Fibroblast of pulmonary artery (primary cell): ENCODE measurements around the gene PRICKLE2.

Experiments
- DNase-seq: peaks from one replicate; pipeline ENCODE4 v3.0.0-alpha.2; 2010; ENCODE audit warnings: low read depth
- H3K4me3 ChIP-seq: replicated peaks from 2 replicates; pipeline ENCODE4 v1.5.1; 2011; ENCODE audit warnings: low read depth, mild to moderate bottlenecking, control low read depth, low read length, moderate library complexity
- TF ChIP-seq, protein P1 (sequence below): IDR thresholded peaks from 2 replicates; pipeline ENCODE4 v1.5.1; 2011; ENCODE audit warnings: mild to moderate bottlenecking, control low read depth, low read length, inconsistent platforms; ENCODE audit errors: missing control alignments

Gene PRICKLE2

DNA sequence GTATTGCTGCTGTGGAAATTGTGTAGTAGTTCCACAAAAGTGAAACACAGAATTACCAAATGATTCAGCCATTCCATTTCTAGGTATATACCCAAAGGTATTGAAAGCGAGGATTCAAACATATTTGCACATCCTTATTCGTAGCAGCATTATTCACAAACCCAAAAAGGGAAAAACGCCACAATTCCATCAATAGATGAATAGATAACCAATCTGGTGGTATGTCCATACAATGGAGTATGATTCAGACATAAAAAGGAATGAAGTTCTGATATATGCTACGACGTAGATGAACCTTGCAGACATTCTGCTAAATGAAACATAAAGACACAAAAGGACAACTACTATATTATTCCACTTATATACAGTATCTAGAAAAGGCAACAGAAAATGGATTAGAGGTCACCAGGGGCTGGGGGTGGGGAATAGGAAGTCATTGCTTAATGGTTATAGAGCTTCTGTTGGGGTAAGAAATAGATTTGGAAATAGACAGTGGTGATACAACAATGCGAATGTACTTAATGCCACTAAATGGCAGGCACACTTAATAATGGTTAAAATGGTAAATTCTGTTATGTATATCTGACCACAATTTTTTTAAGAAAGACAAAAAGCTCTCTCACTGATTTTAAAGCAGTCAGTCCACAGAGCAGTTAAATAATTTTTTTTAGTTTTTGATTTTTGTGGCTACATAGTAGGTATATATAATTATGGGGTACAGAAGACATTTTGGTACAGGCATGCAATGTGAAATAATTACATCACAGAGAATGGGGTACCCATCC lies 150.2 kb downstream of the PRICKLE2 start:
- H3K4me3 ChIP-seq, result no peak overlapping the region
- DNase-seq, result no peak
- TF ChIP-seq, protein P1, sequence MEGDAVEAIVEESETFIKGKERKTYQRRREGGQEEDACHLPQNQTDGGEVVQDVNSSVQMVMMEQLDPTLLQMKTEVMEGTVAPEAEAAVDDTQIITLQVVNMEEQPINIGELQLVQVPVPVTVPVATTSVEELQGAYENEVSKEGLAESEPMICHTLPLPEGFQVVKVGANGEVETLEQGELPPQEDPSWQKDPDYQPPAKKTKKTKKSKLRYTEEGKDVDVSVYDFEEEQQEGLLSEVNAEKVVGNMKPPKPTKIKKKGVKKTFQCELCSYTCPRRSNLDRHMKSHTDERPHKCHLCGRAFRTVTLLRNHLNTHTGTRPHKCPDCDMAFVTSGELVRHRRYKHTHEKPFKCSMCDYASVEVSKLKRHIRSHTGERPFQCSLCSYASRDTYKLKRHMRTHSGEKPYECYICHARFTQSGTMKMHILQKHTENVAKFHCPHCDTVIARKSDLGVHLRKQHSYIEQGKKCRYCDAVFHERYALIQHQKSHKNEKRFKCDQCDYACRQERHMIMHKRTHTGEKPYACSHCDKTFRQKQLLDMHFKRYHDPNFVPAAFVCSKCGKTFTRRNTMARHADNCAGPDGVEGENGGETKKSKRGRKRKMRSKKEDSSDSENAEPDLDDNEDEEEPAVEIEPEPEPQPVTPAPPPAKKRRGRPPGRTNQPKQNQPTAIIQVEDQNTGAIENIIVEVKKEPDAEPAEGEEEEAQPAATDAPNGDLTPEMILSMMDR, result no peak

DNA sequence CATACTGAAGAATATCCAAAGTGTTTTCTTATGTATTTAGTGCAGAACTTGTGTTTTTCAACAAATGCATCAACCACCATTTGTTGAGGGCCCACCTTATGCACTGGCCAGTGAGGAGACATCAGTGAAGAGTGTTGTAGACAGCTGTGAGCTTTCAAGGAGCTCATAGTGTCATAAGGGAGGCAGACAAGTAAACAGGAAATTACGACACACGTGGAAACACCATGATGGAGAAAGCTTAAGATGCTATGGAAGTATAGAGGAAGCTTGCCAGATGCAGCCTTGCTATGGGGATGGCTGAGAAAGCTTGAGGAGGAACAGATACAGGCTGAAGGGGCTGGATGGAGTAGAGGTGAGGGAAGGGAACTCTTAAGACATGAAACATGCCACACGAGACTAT lies 151.2 kb downstream of the PRICKLE2 start:
- peak; percentile 89 for DNase-seq
- H3K4me3 ChIP-seq, result no peak overlapping the region
- TF ChIP-seq, protein P1, result no peak

DNA sequence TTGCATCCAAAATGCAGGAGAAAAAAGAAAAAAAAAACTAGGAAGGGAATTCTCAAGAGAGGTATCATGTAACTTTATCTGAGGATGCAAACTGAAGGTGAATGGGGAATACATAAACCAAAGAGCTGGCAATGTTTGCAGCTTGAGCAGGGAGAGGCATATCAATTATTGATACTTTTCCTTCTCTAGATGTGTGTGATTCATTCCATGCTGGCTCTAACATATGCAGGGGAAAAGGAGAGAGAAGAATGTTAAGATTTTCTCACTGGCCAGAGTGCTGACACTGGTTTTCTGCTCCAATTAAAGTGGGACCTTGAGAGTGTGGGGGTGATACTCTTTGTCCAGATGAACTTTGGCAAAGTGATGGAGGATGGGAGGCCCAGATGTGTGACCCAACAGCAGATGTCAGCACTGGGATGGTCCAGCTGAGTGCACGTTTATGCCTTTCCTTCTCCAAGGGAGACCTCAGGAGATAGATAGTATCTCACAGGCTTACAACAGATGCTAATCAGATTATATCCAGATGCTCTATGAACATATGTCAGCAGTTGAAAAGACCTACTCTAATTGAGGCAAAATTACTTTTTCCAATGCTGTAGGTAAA lies 152.0 kb downstream of the PRICKLE2 start:
- no peak for DNase-seq
- H3K4me3 ChIP-seq, result no peak overlapping the region
- TF ChIP-seq, protein P1, result no peak

DNA sequence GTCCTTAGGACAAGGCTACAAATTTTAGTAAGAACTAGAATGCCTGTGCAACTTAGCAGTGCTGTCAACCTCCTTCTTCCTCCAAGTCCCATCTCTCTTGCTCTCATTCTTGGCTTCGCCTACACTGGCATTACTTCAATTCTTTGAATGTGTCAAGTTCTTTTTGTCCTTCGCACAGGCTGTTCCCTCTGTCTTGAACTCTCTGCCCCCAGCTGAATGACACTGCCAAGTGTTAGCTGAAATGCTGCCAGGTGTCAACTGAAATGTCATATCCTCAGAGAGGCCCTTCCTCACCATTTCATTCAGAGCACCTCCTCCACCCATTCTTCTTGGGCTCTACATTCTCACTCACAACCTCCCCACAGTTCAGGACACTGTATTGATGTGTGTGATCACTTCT lies 153.1 kb downstream of the PRICKLE2 start:
- H3K4me3 ChIP-seq, result no peak overlapping the region
- no peak for DNase-seq
- TF ChIP-seq, protein P1, result no peak

DNA sequence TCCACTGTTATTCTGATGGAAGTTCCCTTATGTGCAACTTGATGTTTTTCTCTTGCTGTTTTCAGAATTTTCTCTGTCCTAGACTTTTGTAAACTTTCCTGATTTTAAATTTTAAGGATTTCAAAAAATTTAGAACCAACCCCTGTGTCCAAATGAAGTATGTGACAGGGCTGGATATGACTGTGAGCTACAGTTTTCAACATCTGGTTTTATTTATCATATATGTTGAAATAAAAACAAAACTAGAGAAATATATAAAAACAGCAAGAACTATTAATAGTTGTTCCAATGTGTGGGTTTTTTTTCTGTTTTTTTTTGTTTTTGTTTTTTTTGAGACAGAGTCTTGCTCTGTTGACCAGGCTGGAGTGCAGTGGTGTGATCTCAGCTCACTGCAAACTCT lies 154.6 kb downstream of the PRICKLE2 start:
- H3K4me3 ChIP-seq, result no peak overlapping the region
- TF ChIP-seq, protein P1, result no peak
- no peak for DNase-seq

DNA sequence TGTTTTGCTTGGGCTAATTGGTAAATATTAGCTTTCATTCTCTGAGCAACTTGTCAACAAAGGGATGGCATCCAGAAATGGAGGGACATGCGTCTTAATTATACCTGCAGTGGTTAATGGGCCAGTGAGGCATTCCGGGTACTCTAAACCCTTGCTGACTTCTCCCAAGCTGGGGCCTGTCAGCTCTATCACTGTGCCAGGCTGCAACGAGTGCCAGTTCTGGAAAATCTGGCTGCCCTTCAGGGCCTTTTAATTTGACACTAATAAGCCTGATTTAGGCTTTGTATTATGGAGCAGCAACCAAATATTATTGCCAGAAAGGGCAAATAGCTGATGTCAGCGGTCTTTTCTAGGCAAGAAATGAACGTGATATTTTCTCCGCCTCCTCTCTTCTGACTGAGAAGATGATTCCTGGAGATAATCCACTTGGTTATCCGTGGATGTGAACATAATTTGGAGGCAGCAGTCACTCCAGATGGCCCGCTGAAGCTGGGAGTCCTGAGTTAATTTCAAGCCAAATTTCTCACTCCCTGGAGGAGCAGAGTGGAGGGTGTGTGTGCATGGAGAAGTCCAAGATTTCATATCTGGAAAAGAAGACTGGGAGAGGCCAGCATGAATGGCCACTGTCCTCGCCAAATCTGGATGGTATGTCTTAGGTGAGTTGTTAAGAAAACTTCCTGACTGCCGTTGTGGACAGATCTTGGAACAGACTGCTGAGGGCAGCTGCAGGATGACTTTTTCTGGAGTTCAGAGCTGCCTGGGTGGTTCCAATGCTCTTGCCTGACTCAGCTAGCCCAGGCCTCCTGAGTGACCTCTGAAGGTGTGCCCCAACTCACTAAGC lies 157.5 kb downstream of the PRICKLE2 start:
- DNase-seq, result peak; percentile 25
- no peak overlapping the region for H3K4me3 ChIP-seq
- TF ChIP-seq, protein P1, result no peak
